ENCODE results near the gene TFAP2B. TPM values are rescaled to one million over a fixed set of nuclear protein-coding genes. Genes with fewer than 3 reads are reported as not detected.

TFAP2B gene
- 0.33 TPM in 1 of 2 replicates, not detected in the other for total RNA-seq

GRCh38 chr6:50818673-50819072, at the start of gene TFAP2B:
Gene TFAP2B, plus strand, starts transcription at chr6:50818871. Its CDS starts 21 bp downstream, at chr6:50818892.

Other genes starting within 250 kb of the TFAP2B start
- not detected in 2 replicates for gene TFAP2D, start 105.3 kb upstream of the TFAP2B start, total RNA-seq